IPS-18c (cell line): ENCODE measurements around the gene TNFRSF17.
"Not testable (repeated sequence)": the region's sequence is repeated elsewhere in the genome, so short reads cannot be mapped to it uniquely, and the experiment has no call there.

Experiments used
- H3K4me3 ChIP-seq: 2 replicates; pipeline ENCODE4 v1.7.0; 2013; ENCODE audit warnings: low read depth, mild to moderate bottlenecking, low read length, moderate library complexity; ENCODE audit not compliant: insufficient read depth
- H3K9me3 ChIP-seq: one replicate; pipeline ENCODE4 v1.6.1; 2013; ENCODE audit warnings: mild to moderate bottlenecking, low read length, moderate library complexity; ENCODE audit not compliant: control insufficient read depth, insufficient read depth

Gene TNFRSF17

GRCh38 chr16:11964761-11965551 is at the start of gene TNFRSF17:
Gene TNFRSF17 (plus strand): TSS chr16:11965210. CDS start chr16:11965325, 115 bp downstream.
- H3K4me3 ChIP-seq: no peak within 1 kb of the TSS
- no peaks in the 10 kb centered on the region for H3K9me3 ChIP-seq

- Histone ChIP-seq H3K9me3 (no peaks in the 10 kb centered on the region), H3K4me3 (peak within 1 kb of the TSS; percentile 84)
These were observed 49.1 kb upstream of the TNFRSF17 start, which contains the start of gene GSPT1 for GRCh38 chr16:11915644-11916523. Gene GSPT1 (minus strand): TSS chr16:11915956. CDS start chr16:11915720, 236 bp downstream.

- Histone ChIP-seq H3K9me3 (no peaks in the 10 kb centered on the region), H3K4me3 (peak overlapping the region; percentile 57)
These were observed 48.3 kb upstream of the TNFRSF17 start for GRCh38 chr16:11916524-11917285.

- not testable (repeated sequence) for H3K9me3 ChIP-seq, H3K4me3 ChIP-seq
These were observed 41.0 kb upstream of the TNFRSF17 start for GRCh38 chr16:11924046-11924445.

- H3K4me3 ChIP-seq, H3K9me3 ChIP-seq: not testable (repeated sequence)
These were observed 37.7 kb upstream of the TNFRSF17 start for GRCh38 chr16:11927350-11927749.

GRCh38 chr16:11941945-11942344 is 23.1 kb upstream of the TNFRSF17 start, which contains the start of gene NPIPB2:
Gene NPIPB2 (minus strand): TSS chr16:11942045. CDS start chr16:11942045, 0 bp downstream.
- H3K4me3 ChIP-seq: not testable (repeated sequence)

GRCh38 chr16:11946433-11946832 is 18.6 kb upstream of the TNFRSF17 start:
- no peak overlapping the region for H3K4me3 ChIP-seq
- H3K9me3 ChIP-seq: peaks cover 4% of the 10 kb centered on the region

More at GRCh38 chr16:11941945-11942344, 23.1 kb upstream of the TNFRSF17 start, which contains the start of gene NPIPB2:
- not testable (repeated sequence) for H3K9me3 ChIP-seq

GRCh38 chr16:11948819-11949218 is 16.2 kb upstream of the TNFRSF17 start:
- no peak overlapping the region for H3K4me3 ChIP-seq
- peaks cover 7% of the 10 kb centered on the region for H3K9me3 ChIP-seq

- Histone ChIP-seq H3K9me3 (peaks cover 7% of the 10 kb centered on the region), H3K4me3 (no peak overlapping the region)
These were observed 15.5 kb upstream of the TNFRSF17 start for GRCh38 chr16:11949527-11949926.

- no peak overlapping the region for H3K4me3 ChIP-seq
- peaks cover 7% of the 10 kb centered on the region for H3K9me3 ChIP-seq
These were observed 14.6 kb upstream of the TNFRSF17 start for GRCh38 chr16:11950388-11950787.

GRCh38 chr16:11953576-11953975 is 11.4 kb upstream of the TNFRSF17 start:
- not testable (repeated sequence) for H3K4me3 ChIP-seq, H3K9me3 ChIP-seq

GRCh38 chr16:11955713-11956123 is 9.3 kb upstream of the TNFRSF17 start:
- Histone ChIP-seq H3K4me3 (no peak overlapping the region), H3K9me3 (peaks cover 2% of the 10 kb centered on the region)

GRCh38 chr16:11956558-11956957 is 8.5 kb upstream of the TNFRSF17 start:
- no peak overlapping the region for H3K4me3 ChIP-seq

GRCh38 chr16:11957591-11958395 is 7.2 kb upstream of the TNFRSF17 start:
- Histone ChIP-seq H3K4me3 (no peak overlapping the region), H3K9me3 (no peaks in the 10 kb centered on the region)

More at GRCh38 chr16:11956558-11956957, 8.5 kb upstream of the TNFRSF17 start:
- H3K9me3 ChIP-seq: peaks cover 2% of the 10 kb centered on the region

- H3K9me3 ChIP-seq: not testable (repeated sequence)
These were observed 2.6 kb upstream of the TNFRSF17 start for GRCh38 chr16:11962457-11962856.

GRCh38 chr16:11962978-11963377 is 2.0 kb upstream of the TNFRSF17 start:
- H3K9me3 ChIP-seq, H3K4me3 ChIP-seq: not testable (repeated sequence)

More at GRCh38 chr16:11962457-11962856, 2.6 kb upstream of the TNFRSF17 start:
- not testable (repeated sequence) for H3K4me3 ChIP-seq
